M059J (cell line): ENCODE measurements around the gene GPR137. TPM values are rescaled to one million over a fixed set of nuclear protein-coding genes. Genes with fewer than 3 reads are reported as not detected.
"Not testable (repeated sequence)": the region's sequence is repeated elsewhere in the genome, so short reads cannot be mapped to it uniquely, and the experiment has no call there.

Experiments used
- DNase-seq: peaks from one replicate; pipeline ENCODE4 v3.0.0-alpha.2; 2012; ENCODE audit warnings: low read depth
- total RNA-seq: library from RNA; depleted of rRNA; stranded (reverse); fragments of >200 nt; shearing (Covaris generic); gene quantifications from 2 replicates; pipeline ENCODE4 v1.2.3, GENCODE V29; 2014; rRNA removed

GPR137 gene
- total RNA-seq = 32.7 and 39.5 TPM in 2 replicates

GRCh38 chr11:64284962-64285884, at the start of gene GPR137:
Gene GPR137 (plus strand): TSS chr11:64285848. CDS start chr11:64286525, 677 bp downstream.
- DNase-seq = peak; percentile 73

- DNase-seq = no peak
Observed at GRCh38 chr11:64237484-64237951, 48.1 kb upstream of the GPR137 start.

- no peak for DNase-seq
Observed at GRCh38 chr11:64238076-64238475, 47.6 kb upstream of the GPR137 start.

GRCh38 chr11:64238999-64239398, 46.6 kb upstream of the GPR137 start:
- no peak for DNase-seq

GRCh38 chr11:64239662-64240434, 45.8 kb upstream of the GPR137 start:
- DNase-seq = no peak

GRCh38 chr11:64240435-64241240, 45.0 kb upstream of the GPR137 start, which contains the start of gene FKBP2:
Gene FKBP2 (plus strand): TSS chr11:64241095. CDS start chr11:64242388, 1,293 bp downstream.
- peak; percentile 96 for DNase-seq

- DNase-seq = peak; percentile 98
Observed at GRCh38 chr11:64241241-64241490, 44.5 kb upstream of the GPR137 start.

- peak; percentile 57 for DNase-seq
Observed at GRCh38 chr11:64241491-64242374, 43.9 kb upstream of the GPR137 start.

- DNase-seq = no peak
Observed at GRCh38 chr11:64243236-64243854, 42.3 kb upstream of the GPR137 start.

- peak; percentile 53 for DNase-seq
Observed at GRCh38 chr11:64244107-64244506, 41.5 kb upstream of the GPR137 start.

GRCh38 chr11:64244966-64245365, 40.7 kb upstream of the GPR137 start:
- DNase-seq = no peak

- peak; percentile 64 for DNase-seq
Observed at GRCh38 chr11:64245401-64245796, 40.2 kb upstream of the GPR137 start.

- peak; percentile 99 for DNase-seq
Observed at GRCh38 chr11:64245797-64246620, 39.6 kb upstream of the GPR137 start.

GRCh38 chr11:64246621-64246870, 39.1 kb upstream of the GPR137 start:
- DNase-seq = not testable (repeated sequence)

- peak; percentile 88 for DNase-seq
Observed at GRCh38 chr11:64246871-64247728, 38.5 kb upstream of the GPR137 start, which contains the start of gene PPP1R14B. Gene PPP1R14B (minus strand): TSS chr11:64246943. CDS start chr11:64246673, 270 bp downstream.

- DNase-seq = no peak
Observed at GRCh38 chr11:64247729-64248531, 37.7 kb upstream of the GPR137 start.

- no peak for DNase-seq
Observed at GRCh38 chr11:64248578-64248977, 37.1 kb upstream of the GPR137 start.

GRCh38 chr11:64249038-64249437, 36.6 kb upstream of the GPR137 start:
- DNase-seq = no peak
